Astrocyte of the cerebellum (primary cell): Measurements from ENCODE around the gene CHRNG.

Experiments used
- DNase-seq: peaks from one replicate; pipeline ENCODE4 v3.0.0-alpha.2; 2011; ENCODE audit warnings: low read depth
- H3K4me3 ChIP-seq: 2 replicates; pipeline ENCODE4 v1.5.1; 2011; ENCODE audit warnings: mild to moderate bottlenecking, low read depth, low read length, moderate library complexity
- in situ Hi-C: cut with HindIII; loops from 2 replicates; pipeline ENCODE4 v1.10.0; 2017; ENCODE audit warnings: low sequenced_read_pairs
- TF ChIP-seq, protein P1 (sequence below): IDR thresholded peaks from 2 replicates; pipeline ENCODE4 v1.5.1; 2012; ENCODE audit warnings: low read length, low read depth, moderate library complexity, mild to moderate bottlenecking; ENCODE audit errors: missing control alignments

Gene CHRNG

DNA sequence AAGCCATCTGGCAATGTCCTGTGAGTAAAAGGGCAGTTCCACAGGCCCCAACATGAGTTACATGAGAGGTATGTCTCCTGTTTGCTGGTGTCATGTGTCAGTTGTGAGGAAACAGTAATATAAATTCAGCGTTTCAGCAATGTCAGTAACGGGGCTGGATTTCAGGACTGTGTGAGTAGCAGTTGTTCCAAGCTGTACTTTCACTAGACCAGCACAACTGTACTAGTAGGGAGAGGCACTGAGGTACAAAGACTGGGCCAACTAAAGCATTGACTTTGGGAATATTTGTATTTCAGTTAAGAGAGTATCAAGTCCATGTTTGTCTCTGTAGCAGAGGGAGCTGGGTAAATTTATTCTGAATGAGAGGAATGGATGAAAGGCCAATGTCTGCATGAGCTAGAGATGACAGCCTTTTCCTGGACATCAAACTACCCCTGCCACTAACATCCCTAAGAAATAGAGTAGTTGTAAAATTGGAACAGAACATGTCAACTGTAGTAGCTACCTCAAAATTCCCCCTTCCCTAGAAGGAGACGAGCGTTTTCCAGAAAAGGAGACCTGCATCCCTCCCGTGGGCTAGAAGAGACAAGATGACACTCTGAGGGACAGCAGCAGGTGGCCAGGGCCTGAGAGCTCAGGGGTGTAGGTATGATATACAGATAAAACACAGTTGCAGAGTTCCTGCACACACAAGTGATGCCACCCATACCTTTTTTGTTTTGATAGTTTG is 35.3 kb downstream of the CHRNG start:
- TF ChIP-seq, protein P1, sequence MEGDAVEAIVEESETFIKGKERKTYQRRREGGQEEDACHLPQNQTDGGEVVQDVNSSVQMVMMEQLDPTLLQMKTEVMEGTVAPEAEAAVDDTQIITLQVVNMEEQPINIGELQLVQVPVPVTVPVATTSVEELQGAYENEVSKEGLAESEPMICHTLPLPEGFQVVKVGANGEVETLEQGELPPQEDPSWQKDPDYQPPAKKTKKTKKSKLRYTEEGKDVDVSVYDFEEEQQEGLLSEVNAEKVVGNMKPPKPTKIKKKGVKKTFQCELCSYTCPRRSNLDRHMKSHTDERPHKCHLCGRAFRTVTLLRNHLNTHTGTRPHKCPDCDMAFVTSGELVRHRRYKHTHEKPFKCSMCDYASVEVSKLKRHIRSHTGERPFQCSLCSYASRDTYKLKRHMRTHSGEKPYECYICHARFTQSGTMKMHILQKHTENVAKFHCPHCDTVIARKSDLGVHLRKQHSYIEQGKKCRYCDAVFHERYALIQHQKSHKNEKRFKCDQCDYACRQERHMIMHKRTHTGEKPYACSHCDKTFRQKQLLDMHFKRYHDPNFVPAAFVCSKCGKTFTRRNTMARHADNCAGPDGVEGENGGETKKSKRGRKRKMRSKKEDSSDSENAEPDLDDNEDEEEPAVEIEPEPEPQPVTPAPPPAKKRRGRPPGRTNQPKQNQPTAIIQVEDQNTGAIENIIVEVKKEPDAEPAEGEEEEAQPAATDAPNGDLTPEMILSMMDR: no peak
- in situ Hi-C loops: no loop called here
- H3K4me3 ChIP-seq: no peak overlapping the region
- no peak for DNase-seq

DNA sequence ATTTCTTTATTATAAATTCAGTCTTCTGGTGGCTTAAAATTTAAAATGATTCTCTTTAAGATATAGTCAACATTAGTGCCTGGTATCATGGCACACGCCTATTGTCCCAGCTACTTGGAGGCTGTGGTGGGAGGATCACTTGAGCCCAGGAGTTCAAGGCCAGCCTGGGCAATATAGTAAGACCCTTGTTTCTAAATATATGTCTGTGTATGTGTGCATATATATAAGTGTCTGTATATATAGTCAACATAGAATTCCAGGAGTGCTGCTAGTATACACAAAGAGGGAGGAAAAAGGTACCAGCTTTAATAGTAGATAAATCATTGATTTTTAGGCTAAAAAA is 35.9 kb downstream of the CHRNG start:
- in situ Hi-C loops: no loop called here
- TF ChIP-seq, protein P1: no peak
- DNase-seq: no peak

DNA sequence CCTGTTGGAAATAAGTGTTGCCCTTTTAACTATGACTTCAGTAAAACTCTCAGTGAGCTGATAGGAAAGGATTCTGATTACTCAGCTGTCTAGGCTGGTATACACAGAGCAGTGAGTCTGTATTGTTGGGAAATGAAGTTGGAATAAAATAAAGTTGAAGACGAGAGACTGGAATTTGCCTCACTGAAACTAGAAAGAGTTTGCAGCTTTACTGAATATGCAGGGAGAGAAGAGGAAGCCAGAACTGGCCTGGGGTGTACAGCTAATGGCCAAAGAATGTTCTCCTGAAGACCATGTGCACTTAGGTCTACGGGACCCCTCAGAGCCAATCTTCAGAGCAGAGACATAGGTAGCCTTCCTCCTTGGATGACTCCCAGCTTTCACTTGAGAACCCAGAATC is 37.5 kb downstream of the CHRNG start:
- in situ Hi-C loops: no loop called here
- TF ChIP-seq, protein P1: no peak
- H3K4me3 ChIP-seq: no peak overlapping the region
- DNase-seq: peak; percentile 48

More for the DNA sequence above, 35.9 kb downstream of the CHRNG start:
- H3K4me3 ChIP-seq: no peak overlapping the region

DNA sequence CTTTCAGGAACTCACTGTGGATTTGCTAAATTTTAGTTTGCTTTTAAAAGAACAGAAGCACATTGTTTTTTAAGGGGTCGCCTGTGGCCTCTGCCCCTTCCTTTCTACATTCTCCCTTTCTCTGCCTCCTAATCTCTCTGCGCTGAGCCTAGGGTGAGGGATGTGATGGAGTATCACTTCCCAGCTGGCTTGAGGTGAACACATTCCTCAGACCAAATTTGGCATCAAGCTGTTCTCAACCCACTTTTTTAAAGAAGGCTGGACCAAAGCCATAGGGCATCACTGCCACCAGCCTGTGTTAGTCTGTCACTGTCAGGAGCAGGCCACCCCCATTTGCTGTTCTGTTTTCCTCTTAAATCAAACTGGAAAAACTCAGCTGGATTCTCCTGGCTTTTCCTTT is 38.3 kb downstream of the CHRNG start:
- H3K4me3 ChIP-seq: no peak overlapping the region
- in situ Hi-C loops: no loop called here
- TF ChIP-seq, protein P1: no peak
- no peak for DNase-seq

DNA sequence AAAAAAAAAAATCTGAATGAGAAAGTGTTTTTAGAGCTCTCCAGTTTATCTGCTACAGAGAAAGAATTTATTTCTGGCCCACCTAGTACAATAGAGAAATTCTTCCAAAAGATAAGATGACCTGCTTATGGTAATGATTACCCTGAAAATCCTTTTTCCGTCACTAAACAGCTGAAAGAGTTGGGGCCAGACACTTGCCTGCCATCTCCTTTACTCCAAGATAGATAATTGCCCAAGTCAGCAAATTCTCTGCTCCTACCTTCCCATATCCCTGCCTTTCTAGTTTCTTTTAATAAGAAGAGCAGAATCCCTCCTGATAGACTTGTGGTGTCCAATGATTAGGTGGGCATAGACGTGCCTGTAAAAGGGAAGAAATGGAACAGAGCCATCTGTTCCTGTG is 39.1 kb downstream of the CHRNG start:
- in situ Hi-C loops: no loop called here
- no peak overlapping the region for H3K4me3 ChIP-seq
- TF ChIP-seq, protein P1: no peak
- no peak for DNase-seq

DNA sequence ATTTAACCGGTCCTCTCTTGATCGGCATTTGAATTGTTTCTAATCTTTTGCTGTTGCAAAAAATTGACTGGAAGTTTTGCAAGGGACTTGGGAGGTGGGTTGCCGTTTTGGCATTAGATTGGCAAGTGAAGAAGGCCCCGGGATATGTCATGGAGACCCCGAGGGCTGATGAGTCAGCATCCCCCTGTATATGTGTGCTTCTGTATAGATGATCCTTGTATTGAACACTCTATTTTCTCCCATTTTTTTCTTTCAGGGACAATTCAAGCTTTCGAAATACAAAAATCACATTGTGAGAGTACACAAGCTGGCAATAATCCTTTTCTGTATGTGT is 41.1 kb downstream of the CHRNG start:
- TF ChIP-seq, protein P1: no peak
- no peak for DNase-seq
- in situ Hi-C loops: no loop called here
- no peak overlapping the region for H3K4me3 ChIP-seq
